HG03025 (cell line): ENCODE data around the gene KCNJ6.
"Not testable (repeated sequence)": the region's sequence is repeated elsewhere in the genome, so short reads cannot be mapped to it uniquely, and the experiment has no call there.

Source experiments
- ATAC-seq: cut with Tn5 transposase; IDR thresholded peaks from one replicate; pipeline ENCODE4 v1.9.1; 2021; ENCODE audit warnings: mild to moderate bottlenecking, moderate library complexity; ENCODE audit not compliant: unreplicated experiment, low FRiP score

The KCNJ6 gene

DNA sequence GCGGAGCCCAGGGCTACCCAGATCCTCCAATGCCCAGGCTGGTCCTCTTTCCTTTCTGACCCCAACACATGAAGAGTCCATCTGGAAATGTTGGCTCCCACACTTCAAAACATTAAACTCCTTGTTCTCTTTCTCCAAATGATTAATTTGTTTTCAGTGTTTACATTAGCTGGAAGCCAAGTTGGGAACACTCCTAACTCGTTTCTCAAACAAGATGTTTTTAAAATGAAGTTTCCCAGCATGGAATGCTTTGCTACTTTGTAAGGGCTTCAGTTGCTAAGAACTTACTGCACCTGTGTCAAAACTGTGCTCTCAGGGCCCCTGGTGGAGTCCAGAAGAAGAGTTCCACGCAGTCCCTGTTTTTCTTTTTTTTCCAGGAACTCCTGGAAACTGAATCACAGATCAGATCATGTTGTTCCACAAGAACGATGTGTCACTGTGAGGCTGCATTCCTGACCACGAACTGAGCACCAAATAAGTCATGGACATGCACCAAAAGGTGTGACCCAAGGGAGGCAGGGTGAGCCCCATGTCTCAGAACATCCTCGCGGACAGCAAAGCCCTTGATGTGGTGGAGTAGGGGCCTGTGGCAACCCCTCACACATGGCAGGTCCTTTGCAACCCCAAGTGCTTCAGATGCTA is 257.3 kb downstream of the KCNJ6 start:
- ATAC-seq: no peak

DNA sequence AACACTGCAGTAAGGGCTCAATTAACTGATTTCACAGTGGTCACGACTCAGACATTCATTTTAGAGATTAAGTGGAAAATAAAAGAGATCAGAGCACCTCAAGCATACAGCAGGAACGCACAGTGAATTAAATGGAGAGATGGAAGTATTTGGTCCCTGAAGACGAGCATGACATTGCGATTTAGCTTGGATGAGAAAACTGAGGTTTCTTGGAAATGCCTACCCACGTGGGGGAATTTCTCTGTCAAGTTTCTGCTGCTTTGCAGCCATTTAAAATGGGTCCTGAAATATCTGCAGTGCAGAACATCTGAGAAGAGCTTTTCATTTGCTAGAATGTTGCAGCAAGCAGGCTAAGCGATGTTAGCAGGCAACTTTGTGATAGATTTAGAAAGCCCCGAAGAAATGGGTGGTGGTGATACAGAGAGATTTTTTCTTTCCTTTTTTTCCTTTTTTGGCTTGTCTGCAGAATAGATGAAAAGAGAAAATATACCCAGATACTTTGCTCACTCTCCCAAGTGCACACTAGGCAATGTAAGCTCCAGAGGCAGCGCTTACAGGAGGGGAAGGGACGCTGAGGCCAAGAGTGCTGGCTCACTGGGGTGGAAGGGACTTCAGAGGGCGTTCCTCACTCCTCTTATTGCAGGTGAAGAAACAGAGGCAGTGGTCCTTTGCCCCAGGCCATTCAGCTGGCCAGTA is 258.0 kb downstream of the KCNJ6 start:
- ATAC-seq: no peak

DNA sequence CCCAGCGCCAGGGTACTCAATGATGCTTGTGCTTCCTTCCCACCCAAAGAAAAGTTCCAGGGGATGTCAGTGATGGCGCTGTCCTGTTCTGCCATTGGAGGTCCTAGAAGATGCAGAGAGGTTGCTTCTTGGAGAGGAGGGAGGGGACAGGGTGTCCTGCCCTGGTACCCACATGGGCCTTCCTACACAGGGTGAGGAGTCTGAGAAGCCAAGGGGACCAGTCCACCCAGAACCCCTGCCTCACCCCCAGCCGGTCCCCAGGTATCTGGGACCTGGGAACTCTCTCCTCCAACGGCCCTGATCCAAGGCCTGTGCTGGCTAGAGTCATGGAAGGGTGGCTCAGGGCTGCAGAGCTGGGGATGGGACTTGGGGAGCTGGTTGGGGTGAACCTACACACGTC is 259.4 kb downstream of the KCNJ6 start:
- no peak for ATAC-seq

DNA sequence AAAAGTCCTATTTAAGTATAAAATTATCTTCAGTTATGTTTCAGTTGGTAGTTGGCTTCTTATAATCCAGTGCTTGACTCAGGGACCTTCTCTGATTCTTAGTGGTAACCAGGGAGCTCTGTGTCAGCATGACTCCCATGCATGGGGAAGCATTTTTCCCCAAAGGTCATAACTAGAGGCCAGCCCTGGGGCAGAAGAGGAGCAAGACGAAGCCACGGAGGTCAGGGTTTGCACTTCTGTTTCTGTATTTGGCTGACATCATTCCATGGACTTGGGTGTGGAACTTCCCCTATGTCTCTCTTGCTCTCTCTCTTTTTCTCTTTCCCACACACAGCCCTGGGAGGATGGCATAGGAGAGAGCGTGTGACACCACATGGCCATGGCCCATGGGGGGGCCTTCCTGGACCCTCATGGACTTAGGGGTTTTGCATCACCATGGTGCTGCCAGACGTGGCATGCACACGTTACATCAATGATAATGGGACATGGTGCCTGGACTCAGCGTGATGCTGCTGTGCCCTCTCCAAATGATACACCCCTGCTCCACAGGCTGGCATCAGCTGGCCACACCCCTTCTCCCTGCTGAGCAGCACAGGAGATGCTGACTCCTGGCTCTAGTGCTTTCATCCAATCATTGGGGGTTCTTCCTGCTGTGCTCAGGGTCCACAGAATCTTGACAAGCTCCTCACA is 260.5 kb downstream of the KCNJ6 start:
- ATAC-seq: no peak

DNA sequence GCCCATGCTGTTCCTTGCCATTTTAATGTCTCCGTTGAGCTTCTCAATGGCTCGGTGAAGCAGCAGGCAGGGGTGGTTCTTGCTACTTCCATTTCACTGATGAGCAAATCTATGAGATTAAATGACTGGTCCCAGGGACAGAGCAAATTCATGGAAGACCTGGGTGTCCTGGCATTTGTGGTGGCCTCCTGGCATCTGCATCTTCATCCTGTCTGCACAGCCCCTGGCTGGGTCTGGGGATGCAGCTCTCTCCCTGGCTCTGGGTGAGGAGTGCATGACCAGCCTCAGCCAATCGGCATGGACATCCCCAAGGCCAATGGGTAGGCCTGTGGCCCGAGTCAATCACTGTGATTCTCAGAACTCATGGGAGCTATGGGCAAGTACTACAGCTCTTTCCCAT is 261.7 kb downstream of the KCNJ6 start:
- no peak for ATAC-seq

DNA sequence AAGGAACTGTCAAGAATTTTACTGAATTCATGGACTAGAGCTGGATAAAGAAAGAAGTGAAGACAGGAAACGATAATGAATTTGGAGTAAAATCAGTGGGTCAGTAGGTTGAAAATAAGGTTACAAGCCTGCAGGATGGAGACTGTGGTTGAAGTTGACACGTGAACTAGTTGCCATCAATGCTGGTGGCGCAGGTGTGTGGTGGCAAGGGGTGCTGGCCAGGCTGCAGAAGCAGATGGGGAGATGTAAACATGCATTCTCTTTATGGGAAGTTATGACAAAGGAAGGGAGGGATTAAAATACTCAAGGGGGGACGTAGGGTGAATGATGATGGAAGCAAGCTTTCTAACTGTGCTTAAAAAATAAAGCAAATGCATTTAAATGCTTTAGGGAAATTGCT is 263.1 kb downstream of the KCNJ6 start:
- ATAC-seq: no peak

DNA sequence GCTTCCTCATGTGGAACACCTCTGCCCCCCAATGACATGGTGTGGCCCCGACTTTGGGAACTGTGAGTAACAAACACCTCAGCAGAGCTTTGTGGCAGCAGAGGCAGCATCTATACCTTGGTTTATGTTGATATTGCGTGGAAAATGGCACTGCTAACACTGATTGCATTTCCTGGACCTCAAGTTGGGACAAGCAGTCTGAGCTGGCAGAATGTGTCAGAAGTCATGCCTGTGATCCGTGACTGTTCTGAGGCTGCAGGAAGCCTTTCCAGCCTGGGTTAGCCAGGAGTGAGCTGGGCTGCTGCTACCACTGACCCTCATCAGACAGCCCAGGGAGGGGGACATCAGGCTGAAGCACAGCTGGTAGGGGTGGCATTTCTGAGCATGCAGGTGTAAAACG is 268.5 kb downstream of the KCNJ6 start:
- no peak for ATAC-seq

DNA sequence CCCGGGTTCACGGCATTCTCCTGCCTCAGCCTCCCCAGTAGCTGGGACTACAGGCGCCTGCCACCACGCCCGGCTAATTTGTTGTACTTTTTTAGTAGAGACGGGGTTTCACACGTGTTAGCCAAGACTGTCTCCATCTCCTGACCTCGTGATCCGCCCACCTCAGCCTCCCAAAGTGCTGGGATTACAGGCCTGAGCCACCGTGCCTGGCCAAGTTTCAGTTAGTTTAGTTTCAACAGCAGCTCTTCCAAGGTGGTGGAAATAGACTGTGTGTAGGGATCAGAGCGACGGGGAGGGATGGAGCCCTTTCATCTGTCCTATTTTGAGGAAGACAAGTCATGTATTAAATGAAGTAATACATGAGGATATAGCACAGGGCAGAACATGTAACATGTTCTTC is 269.5 kb downstream of the KCNJ6 start:
- not testable (repeated sequence) for ATAC-seq

DNA sequence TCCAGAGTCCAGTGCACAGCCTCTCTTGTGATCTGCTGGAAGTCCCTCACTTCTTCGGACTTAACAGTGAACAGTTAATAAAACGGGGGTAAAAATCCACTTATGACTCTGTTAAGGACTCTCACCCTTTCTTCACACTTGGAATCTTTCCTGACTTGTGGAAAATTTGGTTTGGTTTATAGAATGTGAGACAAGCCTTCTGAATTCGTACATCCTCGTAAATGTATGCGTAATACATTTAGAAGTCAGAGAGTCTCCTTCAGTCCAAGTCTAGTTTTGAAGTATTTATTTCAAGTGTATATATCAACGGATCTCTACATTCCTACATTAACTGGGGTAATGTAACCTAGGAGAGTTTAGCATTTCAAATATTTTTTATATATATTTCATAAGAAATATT is 270.4 kb downstream of the KCNJ6 start:
- no peak for ATAC-seq

DNA sequence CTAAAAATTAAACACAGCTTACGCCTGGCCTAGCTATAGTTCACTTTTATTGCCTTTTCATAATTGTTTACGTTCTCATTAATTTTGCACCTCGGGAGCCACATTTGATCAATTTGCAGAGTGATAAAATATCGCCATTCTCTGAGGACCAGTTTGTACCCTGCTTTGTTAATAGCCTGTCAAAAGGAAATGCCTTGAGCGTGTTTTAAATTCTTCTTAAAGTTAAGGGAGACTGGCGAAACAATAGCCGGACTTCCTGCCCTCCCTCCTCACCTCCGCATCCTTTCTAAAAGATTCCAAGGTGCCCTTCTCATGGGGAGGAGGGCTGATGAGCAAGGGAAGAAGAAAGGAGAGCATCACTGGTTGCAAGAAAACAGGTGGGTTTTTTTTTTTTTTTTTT is 271.6 kb downstream of the KCNJ6 start:
- ATAC-seq: no peak

DNA sequence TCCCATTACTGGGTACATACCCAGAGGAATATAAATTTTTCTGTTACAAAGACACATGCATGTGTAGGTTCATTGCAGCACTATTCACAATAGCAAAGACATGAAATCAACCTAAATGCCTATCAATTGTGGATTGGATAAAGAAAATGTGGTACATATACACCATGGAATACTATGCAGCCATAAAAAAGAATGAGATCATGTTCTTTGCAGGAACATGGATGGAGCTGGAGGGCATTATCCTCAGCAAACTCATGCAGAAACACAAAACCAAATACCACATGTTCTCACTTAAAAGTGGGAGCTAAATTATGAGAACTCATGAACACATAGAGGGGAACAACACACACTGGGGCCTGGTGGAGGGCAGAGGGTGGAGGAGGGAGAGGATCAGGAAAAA is 272.4 kb downstream of the KCNJ6 start:
- ATAC-seq: not testable (repeated sequence)

DNA sequence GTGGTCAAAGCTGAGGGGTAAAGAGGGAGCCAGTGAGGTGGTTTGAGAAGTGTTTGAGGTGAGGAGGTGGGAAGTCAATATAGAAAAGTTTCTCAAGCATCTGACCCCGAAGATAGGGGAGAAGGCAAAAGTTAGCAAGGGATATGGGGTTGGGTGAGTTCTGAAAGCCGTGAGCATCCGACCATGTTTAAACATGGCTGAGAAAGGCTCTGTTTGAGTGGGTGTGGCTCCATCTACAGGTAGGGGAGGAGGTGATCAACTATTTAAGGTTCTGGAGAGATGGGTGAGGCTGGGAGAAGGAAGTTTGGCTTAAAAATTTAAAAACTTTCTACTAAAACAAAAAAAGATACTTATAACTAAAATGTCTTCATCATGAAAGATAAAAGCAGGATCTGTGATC is 273.8 kb downstream of the KCNJ6 start:
- no peak for ATAC-seq

DNA sequence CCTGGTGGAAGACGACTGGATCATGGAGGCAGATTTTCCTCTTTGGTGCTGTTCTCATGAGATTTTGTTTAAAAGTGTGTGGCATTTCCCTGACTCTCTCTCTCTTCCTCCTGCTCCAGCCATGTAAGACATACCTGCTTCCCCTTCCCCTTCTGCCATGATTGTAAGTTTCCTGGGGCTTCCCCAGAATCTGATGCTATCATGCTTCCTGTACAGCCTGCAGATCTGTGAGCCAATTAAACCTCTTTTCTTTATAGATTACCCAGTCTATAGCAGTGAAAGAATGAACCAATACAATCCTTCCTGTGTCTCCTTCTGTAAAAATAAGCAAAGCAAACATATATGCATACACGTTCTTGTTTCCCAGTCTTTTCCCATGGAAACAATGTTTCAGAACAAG is 276.5 kb downstream of the KCNJ6 start:
- no peak for ATAC-seq

DNA sequence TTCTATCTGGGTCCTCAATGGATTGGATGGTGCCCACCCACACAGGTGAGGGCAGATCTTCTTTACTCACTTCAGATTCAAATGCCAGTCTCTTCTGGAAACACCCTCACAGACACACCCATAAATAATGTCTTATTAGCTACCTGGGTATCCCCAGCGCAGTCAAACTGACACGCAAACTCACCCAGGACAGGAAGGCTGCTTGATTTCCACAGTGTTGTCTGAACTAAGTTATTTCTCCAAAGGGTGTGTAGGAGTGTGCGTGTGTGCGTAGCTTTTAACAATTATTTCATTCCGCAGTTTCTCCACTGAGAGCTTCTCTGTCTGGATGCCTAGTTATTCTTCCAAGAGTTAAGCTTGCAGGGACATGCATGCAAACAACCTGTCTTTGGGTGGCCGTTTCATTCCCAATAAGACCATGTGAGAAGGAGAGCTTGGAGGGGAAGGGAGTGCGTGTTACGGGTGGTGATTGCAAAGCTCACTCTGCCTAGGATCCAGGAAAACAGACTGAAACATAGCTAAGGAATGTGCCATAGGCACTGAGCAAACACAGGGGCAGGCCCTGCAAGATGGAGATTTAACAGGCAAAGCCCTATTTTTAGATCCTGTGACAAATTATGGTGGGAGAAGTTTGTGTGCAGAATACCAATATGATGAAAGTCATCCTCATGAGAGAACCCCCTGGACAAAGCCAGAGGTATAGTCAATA is 280.0 kb downstream of the KCNJ6 start:
- no peak for ATAC-seq

DNA sequence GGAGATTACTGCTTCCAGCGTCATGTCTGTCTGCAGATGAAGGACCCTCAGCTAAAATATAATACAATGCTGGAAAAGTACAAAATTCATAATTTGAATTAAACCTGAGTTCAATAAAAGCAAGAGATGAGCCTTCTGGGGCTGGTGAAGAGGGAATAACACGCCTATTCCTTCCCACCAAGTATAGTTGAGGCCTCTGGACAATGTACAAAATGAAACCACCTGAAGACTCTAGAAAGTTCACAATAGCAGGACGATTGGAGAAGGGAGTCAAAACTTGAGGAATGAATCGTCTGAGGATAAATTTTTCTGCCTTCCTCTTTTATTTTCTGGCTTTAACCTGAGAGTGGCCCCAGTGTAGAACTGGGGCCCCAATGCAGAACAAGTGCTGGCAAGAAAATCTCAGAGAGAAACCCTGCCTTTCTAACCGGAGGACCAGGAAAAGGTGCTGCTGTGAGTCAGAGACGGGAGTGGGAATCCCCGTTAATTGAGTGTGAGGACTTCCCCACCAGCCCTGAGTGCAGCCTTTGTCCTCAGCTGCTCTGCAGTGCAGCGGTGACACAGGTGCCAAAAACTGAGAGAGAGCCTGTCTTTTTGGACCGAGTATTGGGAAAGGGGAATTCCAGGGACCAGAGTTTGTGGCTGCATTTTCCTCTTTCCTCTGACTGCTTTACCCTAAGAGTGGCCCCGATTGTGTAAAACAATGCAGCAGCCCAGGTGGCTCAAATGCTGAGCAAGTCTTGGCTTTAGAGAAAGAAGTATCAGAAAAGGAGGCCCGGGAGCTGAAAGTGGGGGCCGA is 284.7 kb downstream of the KCNJ6 start:
- peak; percentile 69 for ATAC-seq

DNA sequence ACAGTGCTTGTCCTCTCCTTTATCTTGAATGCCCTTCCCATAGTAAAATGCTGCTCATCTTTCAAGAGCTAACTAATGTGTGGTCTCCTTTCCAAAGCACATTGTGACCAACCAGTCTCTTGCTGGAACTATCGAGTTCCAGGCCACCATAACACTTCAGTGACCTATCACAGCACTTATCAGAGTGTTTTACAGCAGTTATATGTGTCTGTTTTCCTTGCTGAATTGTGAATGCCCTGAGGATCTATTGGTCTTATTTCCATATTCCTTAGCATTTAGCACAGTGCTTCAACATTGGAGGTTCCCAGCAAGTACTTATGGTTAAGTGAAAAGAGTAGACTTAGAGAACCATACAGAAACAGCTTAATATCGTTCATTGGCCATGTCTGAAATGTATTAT is 285.4 kb downstream of the KCNJ6 start:
- no peak for ATAC-seq

DNA sequence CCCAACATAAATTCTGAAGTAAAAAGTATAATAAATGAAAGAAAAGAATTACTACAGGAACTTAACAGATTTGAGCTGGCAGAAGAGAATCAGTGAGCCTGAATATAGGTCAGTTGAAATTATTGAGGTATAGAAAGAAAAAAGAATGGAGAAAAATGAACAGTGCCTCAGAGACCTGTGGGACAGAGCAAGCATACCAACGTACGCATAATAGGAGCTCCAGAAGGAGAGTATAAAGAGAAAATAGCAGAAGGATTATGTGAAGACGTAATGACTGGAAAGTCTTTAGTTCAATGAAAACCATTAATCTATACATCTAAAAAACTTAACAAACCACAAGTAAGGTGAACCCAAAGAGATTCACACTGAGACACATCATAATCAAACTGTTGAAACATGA is 287.9 kb downstream of the KCNJ6 start:
- no peak for ATAC-seq

DNA sequence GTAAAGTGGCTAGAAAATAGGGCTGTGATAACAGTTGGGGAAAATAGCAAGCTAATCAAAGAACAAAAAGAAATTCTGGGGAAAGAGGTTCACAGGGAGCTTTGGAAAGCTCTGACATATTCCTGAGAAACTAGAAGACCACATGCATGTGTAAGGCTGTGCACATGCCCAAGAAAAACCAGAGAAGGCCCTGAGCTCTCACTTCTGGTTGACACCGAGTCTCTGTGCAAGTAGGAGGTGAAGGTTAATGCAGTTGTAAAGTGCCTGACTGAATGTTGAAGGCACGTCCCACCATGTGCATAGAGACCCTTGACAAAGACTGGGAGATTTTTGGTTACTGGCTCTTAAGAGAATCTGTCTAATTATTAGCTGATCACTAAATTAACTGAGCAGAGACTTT is 288.7 kb downstream of the KCNJ6 start:
- ATAC-seq: no peak

DNA sequence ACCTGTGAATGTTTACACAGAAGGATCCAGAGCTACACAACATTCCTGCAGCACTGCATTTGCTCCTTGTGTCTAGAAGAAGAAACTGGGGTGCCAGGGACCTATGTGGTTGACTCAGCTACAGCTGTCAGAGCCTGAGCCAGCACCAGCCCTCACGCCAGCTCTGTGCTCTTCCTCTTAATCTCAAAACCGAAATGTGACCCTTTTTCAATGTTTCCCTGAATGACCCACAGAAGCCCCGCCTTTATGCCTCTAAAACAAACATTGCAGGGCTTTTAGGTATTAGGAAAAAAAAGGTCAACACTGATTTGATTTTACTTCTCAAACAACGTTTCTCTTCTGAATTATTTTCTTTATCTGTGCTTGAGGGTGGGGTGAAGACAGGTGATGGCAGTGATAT is 289.2 kb downstream of the KCNJ6 start:
- ATAC-seq: no peak

DNA sequence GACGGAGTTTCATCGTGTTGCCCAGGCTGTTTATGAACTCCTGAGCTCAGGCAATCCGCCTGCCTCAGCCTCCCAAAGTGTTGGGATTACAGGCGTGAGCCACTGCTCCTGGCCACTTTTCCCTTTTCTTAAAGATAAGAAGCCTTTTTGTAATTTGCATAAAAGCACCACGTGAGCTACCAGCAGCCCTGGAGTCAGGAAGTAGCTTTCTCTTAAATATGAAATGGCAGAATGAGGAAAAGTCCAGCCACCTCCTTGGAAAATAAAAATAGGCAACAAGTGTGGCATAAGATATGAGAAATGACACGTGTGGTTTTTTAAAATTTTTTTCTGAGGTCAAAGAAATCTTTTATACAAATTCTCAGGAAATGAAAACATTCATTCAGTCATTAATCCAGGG is 289.9 kb downstream of the KCNJ6 start:
- no peak for ATAC-seq

DNA sequence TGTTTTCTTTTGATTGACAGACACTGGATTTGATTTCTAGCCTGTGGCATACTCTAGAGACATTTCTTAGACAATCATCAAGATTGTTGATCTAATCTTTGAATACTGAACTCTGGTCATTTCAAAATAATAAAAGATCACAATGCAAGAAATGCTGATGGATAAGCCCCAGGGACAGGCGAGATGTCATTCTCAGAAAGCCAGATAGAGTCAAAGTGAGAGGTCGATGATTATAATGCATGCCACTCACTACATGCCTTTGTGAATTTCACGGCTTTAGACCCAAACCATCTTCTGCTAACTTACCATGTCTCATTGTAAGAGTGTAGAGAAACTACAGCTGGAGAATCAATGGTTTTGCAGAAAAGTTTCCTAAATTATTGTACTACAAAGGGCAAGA is 292.6 kb downstream of the KCNJ6 start:
- no peak for ATAC-seq
